ENCODE results near the gene LTBP1. TPM values are rescaled to one million over a fixed set of nuclear protein-coding genes. Genes with fewer than 3 reads are reported as not detected.
A peak's percentile ranks its signal among the peaks of the same experiment; 100 is the strongest.

Gene LTBP1
- total RNA-seq, 1 donor, result 33.7 TPM

DNA sequence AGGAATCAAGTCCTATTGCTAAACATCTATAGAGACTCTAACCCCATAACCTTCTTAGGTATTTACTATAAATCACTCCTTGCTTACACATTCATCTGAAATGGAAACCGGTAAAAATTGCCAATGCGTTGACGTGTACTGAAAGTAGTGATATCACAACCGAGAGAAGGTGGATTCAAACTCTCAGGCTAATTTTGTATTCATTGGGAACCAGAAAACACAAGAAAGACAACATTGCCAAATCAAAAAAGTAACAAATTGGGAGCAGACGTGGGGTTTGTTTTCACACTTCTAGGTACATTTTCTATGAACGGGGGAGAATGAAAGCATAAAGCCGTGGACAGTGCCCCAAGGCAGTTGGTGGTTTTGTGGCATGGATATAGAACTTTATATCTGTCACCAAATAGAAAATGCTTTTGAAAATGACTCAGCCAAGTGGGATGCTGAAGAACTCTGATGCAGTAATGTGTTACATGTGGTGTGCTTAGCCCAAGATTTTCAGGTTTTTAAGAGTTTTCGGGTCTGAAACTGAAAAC is 374.6 kb downstream of the LTBP1 start:
- H3K4me3 ChIP-seq (ENCODE audit: low read depth, low read length), result no peak overlapping the region
- DNase-seq (ENCODE audit: low read depth), result peak; percentile 56
- TF ChIP-seq, protein P1, sequence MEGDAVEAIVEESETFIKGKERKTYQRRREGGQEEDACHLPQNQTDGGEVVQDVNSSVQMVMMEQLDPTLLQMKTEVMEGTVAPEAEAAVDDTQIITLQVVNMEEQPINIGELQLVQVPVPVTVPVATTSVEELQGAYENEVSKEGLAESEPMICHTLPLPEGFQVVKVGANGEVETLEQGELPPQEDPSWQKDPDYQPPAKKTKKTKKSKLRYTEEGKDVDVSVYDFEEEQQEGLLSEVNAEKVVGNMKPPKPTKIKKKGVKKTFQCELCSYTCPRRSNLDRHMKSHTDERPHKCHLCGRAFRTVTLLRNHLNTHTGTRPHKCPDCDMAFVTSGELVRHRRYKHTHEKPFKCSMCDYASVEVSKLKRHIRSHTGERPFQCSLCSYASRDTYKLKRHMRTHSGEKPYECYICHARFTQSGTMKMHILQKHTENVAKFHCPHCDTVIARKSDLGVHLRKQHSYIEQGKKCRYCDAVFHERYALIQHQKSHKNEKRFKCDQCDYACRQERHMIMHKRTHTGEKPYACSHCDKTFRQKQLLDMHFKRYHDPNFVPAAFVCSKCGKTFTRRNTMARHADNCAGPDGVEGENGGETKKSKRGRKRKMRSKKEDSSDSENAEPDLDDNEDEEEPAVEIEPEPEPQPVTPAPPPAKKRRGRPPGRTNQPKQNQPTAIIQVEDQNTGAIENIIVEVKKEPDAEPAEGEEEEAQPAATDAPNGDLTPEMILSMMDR (IDR thresholded peaks at IDR 0.05; ENCODE audit: insufficient read depth, low read depth, low read length), result no peak

DNA sequence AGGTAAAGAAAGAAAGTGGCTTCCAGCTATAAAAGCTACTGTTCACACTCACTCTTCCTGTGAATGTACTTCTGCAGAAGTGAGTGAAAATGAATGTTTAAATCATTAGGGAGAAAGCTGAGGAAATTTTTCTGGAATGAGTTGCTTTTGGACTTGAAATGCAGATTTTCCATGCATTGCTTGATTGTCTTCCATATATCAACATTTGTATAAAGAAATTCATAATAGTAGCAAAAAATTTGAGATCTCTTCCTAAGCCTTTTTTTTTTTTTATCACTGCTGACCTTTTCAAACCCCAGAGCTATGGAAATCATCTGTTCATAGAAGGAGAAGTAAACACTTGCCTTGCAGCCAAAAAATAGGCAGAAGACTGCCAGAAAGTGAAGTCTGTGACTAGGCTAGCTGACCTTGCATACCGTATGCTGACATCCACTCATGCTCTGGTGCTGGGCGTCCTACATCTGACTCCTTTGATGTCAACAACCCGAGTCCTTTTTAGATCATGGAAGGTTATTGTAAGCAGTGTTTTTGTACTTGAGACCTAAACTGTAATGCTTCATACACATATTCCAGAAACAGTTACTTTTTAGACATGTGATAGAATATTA is 375.2 kb downstream of the LTBP1 start:
- TF ChIP-seq, protein P1 (IDR thresholded peaks at IDR 0.05; ENCODE audit: insufficient read depth, low read depth, low read length), result no peak
- H3K4me3 ChIP-seq (ENCODE audit: low read depth, low read length), result no peak overlapping the region
- peak; percentile 82 for DNase-seq (ENCODE audit: low read depth)

DNA sequence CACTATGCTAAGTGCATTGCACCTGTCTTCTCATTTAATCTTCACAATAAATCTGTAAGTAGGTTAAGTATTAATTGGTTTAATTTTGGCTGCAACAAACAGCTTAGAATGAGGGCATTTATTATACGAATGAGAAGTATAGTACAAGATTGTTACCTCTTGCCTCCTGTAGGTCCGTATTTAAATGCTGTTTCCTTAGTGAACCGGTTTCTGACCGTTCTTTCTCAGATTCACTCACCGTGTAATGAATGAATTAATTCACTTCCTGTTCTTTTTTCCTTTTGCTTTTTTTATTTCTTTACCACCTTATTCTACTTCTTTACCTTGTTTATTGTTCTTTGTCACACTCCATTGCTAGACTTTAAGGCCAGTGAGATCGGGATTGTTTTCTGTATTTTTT is 375.9 kb downstream of the LTBP1 start:
- no peak for DNase-seq (ENCODE audit: low read depth)
- TF ChIP-seq, protein P1 (IDR thresholded peaks at IDR 0.05; ENCODE audit: insufficient read depth, low read depth, low read length), result no peak
- H3K4me3 ChIP-seq (ENCODE audit: low read depth, low read length), result no peak overlapping the region

DNA sequence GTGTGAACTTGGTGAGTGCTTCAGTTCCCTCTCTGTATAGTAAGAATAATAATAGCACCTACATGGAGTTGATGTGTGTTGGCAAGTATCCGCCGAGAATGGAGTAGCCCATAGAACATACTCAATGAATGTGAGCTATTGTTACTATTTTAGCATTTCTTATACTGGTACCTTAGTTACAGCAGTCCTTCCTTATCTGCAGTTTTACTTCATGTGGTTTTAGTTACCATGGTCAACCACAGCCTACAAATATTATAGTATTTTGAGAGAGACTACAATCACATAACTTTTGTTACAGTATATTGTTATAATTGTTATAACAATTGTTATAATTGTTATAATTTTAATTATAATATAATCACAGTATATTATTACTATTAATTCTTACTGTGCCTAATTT is 377.2 kb downstream of the LTBP1 start:
- no peak overlapping the region for H3K4me3 ChIP-seq (ENCODE audit: low read depth, low read length)
- DNase-seq (ENCODE audit: low read depth), result no peak
- TF ChIP-seq, protein P1 (IDR thresholded peaks at IDR 0.05; ENCODE audit: insufficient read depth, low read depth, low read length), result no peak

DNA sequence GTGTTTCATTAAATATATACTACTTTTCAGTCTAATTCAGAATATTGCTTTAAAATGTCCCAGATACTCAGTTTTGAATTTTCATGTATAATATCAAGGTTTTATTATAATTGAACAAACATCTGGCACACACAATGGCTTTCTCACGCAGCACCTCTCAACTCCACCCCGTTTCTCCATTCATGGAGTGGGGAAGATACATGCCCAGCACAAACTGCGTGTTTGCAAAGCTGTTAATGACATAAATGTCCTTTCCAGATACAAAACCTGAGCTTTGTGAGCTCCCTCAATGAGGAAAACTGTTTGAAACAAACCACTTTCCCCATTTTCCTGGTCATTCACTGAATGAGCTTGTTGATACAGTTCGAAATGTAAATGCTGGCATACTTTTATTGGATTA is 379.3 kb downstream of the LTBP1 start:
- no peak overlapping the region for H3K4me3 ChIP-seq (ENCODE audit: low read depth, low read length)
- TF ChIP-seq, protein P1 (IDR thresholded peaks at IDR 0.05; ENCODE audit: insufficient read depth, low read depth, low read length), result no peak
- no peak for DNase-seq (ENCODE audit: low read depth)

DNA sequence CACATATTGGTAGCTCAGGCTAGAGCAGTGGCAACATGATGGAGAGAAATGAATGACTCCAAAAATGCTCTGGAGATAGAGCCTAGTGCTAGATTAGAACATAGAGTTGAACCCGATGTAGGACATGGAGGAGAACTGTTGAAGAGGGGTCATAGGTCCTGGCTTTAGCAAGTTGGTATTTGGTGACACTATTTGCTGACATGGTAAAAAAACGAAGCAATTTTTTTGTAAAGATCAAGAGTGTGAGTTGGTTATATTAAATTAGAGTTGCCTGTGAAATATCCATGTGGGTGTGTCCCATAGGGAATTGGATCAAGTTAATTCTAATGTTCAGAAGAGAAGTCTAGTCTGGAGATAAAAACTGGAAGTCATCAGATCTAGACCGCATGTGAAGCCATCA is 386.7 kb downstream of the LTBP1 start:
- no peak for DNase-seq (ENCODE audit: low read depth)
- no peak overlapping the region for H3K4me3 ChIP-seq (ENCODE audit: low read depth, low read length)
- TF ChIP-seq, protein P1 (IDR thresholded peaks at IDR 0.05; ENCODE audit: insufficient read depth, low read depth, low read length), result no peak

DNA sequence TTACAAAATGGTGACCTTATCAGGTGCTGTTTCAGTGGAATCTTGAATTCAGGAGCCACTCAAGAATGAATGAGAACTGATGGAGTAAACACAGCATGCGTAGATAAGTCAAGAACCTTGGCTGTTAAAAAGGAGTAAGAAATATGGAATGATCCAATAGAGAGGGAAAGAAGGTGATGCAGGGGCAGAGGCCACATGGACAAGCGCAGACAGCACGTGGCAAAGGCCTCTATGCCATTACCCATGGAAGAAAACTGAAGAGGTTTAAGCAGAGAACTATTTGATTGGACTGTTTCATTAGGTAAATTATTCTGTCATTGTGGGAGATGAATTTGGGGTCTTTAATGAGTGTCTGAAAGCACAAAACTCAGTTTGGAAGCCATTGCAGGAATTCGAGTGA is 387.3 kb downstream of the LTBP1 start:
- DNase-seq (ENCODE audit: low read depth), result no peak
- TF ChIP-seq, protein P1 (IDR thresholded peaks at IDR 0.05; ENCODE audit: insufficient read depth, low read depth, low read length), result no peak

More for the DNA sequence above, 387.3 kb downstream of the LTBP1 start:
- H3K4me3 ChIP-seq (ENCODE audit: low read depth, low read length), result no peak overlapping the region
